Glomerular endothelial cell (primary cell): Measurements from ENCODE around the gene WBP2NL. TPM values are rescaled to one million over a fixed set of nuclear protein-coding genes. Genes with fewer than 3 reads are reported as not detected.
A peak's percentile ranks its signal among the peaks of the same experiment; 100 is the strongest.
"Not testable (repeated sequence)": the region's sequence is repeated elsewhere in the genome, so short reads cannot be mapped to it uniquely, and the experiment has no call there.

Experiments used
- DNase-seq: peaks from one replicate; pipeline ENCODE4 v3.0.0-alpha.2; 2011; ENCODE audit warnings: low read depth, low spot score; ENCODE audit errors: extremely low read depth
- total RNA-seq: library from RNA; depleted of rRNA; stranded (reverse); fragments of >200 nt; gene quantifications from 2 replicates; pipeline ENCODE4 v1.2.3, GENCODE V29; 2015

The WBP2NL gene
- total RNA-seq, 1 donor from 2014 or later = 0.41 TPM

GRCh38 chr22:42070517-42071422 is 72.2 kb downstream of the WBP2NL start, which contains the start of gene NAGA:
Gene NAGA (minus strand): TSS chr22:42070812. CDS start chr22:42070297, 515 bp downstream.
- DNase-seq = peak; percentile 68

DNA sequence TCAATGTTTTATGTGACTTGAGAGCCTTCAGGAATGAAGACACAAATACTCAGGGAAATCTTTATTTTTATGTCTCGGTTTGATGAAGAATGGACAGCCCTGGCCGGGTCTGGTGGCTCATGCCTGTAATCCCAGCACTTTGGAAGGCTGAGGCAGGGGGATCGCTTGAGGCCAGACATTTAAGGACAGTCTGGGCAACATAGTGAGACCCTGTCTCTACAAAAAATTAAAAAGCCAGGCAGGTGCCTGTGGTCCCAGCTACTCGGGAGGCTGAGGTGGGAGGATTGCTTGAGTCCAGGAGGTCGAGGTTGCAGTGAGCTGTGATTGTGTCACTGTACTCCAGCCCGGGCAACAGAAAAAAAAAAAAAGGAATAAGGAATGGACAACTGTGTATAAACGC is 72.9 kb downstream of the WBP2NL start:
- DNase-seq = not testable (repeated sequence)

DNA sequence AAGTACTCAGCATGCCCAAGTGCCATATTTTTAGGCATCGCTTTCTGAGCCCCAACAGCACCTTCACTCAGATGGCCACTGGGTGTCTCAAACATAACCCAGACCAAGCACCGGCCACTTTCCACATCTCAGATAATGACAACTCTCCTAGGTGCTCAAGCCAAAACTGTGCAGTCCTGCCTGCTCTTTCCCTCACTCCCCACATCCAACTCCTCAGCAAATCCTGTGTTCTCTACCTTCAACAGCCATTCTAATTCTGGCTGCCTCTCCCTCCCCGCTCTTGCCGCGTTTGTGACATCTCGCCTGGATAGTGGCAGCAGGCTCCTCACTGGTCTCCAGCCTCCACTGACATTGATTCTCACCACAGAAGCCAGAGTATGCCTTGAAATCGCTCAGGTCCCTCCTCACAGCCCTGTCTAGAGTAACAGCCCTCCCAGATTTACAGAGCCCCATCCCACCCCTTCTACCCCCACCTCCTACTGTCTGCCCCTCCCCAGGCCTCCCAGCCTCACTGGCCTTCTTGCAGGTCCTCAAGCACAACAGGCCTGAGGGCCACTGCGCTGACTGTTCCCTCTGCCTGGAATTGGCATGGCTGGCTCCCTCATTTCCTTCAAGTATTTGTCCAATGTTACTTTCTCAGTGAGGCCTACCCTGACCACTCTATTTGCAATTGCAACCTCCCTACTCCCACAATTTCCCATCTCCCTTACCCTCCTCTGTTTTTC is 74.2 kb downstream of the WBP2NL start:
- no peak for DNase-seq

GRCh38 chr22:42073621-42074041 is 75.0 kb downstream of the WBP2NL start:
- no peak for DNase-seq

- DNase-seq = no peak
Observed at GRCh38 chr22:42074132-42074811, 75.7 kb downstream of the WBP2NL start, which contains the start of gene PHETA2. Gene PHETA2 (plus strand): TSS chr22:42074248. CDS start chr22:42077294, 3,046 bp downstream.

DNA sequence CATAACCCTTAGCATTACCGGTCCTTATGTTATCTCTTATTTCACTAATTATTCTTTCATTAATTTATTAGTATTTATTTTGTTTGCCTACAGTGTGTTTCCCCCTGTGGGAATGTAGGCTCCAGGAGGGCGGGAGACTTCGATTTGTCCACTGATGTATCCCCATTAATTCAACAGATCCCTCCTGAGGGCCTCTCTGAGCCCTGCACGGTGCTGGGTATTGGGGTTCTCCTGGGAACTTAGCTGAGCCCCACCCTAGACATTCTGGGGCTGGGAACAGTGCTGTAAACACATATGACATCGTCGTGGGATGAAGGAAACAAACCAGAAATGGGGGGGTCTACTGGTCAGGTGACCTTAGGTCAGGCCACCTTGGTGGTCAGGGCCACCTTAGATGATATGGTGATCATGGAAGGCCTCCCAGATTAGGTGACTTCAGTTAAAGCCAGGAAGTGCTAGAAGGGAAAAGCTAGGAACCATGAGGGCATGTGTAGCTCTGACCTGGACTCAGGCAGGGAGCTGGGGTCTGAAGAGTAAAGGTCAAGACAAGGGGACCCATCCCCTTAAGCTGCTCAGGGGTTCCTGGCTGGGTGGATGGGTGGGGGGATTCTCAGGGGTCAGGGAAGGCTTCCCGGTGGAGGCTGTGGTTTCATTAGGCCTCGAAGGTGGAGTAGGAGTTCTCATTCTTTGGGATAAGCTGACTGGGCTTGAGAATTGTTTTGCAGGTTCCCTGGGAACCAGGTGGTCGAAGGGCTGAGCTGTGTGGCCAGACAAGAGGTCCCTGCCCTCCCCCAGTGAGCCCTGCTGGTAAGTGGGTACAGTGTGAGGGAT is 76.5 kb downstream of the WBP2NL start:
- no peak for DNase-seq

GRCh38 chr22:42076764-42077485 is 78.3 kb downstream of the WBP2NL start:
- DNase-seq = no peak

DNA sequence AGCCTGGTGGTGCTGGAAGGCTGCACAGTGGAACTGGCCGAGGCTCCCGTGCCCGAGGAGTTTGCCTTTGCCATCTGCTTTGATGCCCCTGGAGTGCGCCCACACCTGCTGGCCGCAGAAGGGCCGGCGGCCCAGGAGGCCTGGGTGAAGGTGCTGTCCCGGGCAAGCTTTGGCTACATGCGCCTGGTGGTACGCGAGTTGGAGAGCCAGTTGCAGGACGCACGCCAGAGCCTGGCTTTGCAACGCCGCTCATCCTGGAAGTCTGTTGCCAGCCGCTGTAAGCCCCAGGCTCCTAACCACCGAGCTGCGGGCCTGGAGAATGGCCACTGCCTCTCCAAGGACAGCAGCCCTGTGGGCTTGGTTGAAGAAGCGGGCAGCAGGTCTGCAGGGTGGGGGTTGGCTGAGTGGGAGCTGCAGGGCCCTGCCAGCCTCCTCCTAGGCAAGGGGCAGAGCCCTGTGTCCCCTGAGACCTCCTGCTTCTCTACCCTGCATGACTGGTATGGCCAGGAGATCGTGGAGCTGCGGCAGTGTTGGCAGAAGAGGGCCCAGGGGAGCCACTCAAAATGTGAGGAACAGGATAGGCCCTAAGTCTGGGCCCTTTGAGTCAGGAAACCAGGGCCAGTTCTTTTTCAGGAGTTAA is 79.0 kb downstream of the WBP2NL start:
- DNase-seq = no peak

Other genes with a start within 250 kb of the WBP2NL start
- 4.6 and 5.2 TPM in 2 replicates for gene CCDC134, start 198.1 kb upstream of the WBP2NL start, total RNA-seq
- gene SREBF2, start 165.7 kb upstream of the WBP2NL start, total RNA-seq = 78.9 and 100 TPM in 2 replicates
- gene SHISA8, start 83.7 kb upstream of the WBP2NL start, total RNA-seq = not detected in 2 replicates
- gene TNFRSF13C, start 72.0 kb upstream of the WBP2NL start, total RNA-seq = not detected in 2 replicates
- 10.2 and 10.4 TPM in 2 replicates for gene CENPM, start 51.6 kb upstream of the WBP2NL start, total RNA-seq
- 0.12 TPM in 1 of 2 replicates, not detected in the other for gene SEPTIN3, start 29.3 kb upstream of the WBP2NL start, total RNA-seq
- gene NAGA, start 72.0 kb downstream of the WBP2NL start, total RNA-seq = 33.4 and 41.9 TPM in 2 replicates
- 17.3 and 18.9 TPM in 2 replicates for gene PHETA2, start 75.5 kb downstream of the WBP2NL start, total RNA-seq
- 5.8 and 7.6 TPM in 2 replicates for gene SMDT1, start 80.9 kb downstream of the WBP2NL start, total RNA-seq
- gene NDUFA6, start 92.0 kb downstream of the WBP2NL start, total RNA-seq = 50.3 and 104 TPM in 2 replicates
- gene CYP2D6, start 132.0 kb downstream of the WBP2NL start, total RNA-seq = 0.76 TPM in 1 of 2 replicates, not detected in the other